A673 (cell line): ENCODE data around the gene ZNF296. TPM values are rescaled to one million over a fixed set of nuclear protein-coding genes. Genes with fewer than 3 reads are reported as not detected.

Source experiments
- BruUV-seq: library from RNA; stranded (reverse); fragments of 400-500 nt; replicated peaks from 2 replicates; lab custom pipeline; 2021; lab: Mats Ljungman, UMichigan
- CTCF ChIA-PET: fragments of 300-600 bp; sonication (Branson Sonifier 250); formaldehyde crosslinking; loops from one replicate; lab custom pipeline; 2022; ENCODE audit warnings: antibody characterized with exemption; lab: Charles Lee
- POLR2A ChIA-PET: fragments of 300-600 bp; sonication (Branson Sonifier 250); formaldehyde crosslinking; loops from one replicate; lab custom pipeline; 2022; ENCODE audit warnings: antibody characterized with exemption; ENCODE audit not compliant: low non-redundant PET; lab: Charles Lee
- DNase-seq: peaks from one replicate; pipeline ENCODE4 v3.0.0-alpha.2; 2015; ENCODE audit warnings: low spot score
- H3K27ac ChIP-seq: fragments of 200-600 bp; sonication (generic); 2 replicates; pipeline ENCODE4 v1.5.1; 2016; ENCODE audit warnings: mixed run types, low read depth, mild to moderate bottlenecking, mixed read lengths, antibody characterized with exemption, low read length; ENCODE audit not compliant: poor library complexity, severe bottlenecking
- H3K27me3 ChIP-seq: fragments of 200-600 bp; sonication (generic); replicated peaks from 2 replicates; pipeline ENCODE4 v1.6.1; 2017; ENCODE audit warnings: mixed run types, low read depth, mild to moderate bottlenecking, mixed read lengths, antibody characterized with exemption, low read length; ENCODE audit not compliant: insufficient read depth, poor library complexity
- H3K36me3 ChIP-seq: fragments of 200-600 bp; sonication (generic); 2 replicates; pipeline ENCODE4 v1.6.1; 2016; ENCODE audit warnings: mixed run types, mild to moderate bottlenecking, mixed read lengths, antibody characterized with exemption, low read length; ENCODE audit not compliant: insufficient read depth, poor library complexity, severe bottlenecking
- H3K4me1 ChIP-seq: fragments of 200-600 bp; sonication (generic); 2 replicates; pipeline ENCODE4 v1.6.1; 2017; ENCODE audit warnings: mixed run types, mild to moderate bottlenecking, mixed read lengths, antibody characterized with exemption, low read length; ENCODE audit not compliant: insufficient read depth, poor library complexity, severe bottlenecking
- H3K4me3 ChIP-seq: fragments of 200-600 bp; sonication (generic); 2 replicates; pipeline ENCODE4 v1.5.1; 2016; ENCODE audit warnings: low read depth, mixed run types, mild to moderate bottlenecking, mixed read lengths, low read length; ENCODE audit not compliant: poor library complexity, severe bottlenecking
- H3K9me3 ChIP-seq: fragments of 200-600 bp; sonication (generic); 2 replicates; pipeline ENCODE4 v1.6.1; 2016; ENCODE audit warnings: mixed run types, low read depth, mild to moderate bottlenecking, mixed read lengths, antibody characterized with exemption, low read length; ENCODE audit not compliant: poor library complexity, severe bottlenecking
- CTCF ChIP-seq: fragments of 300-800, 200-600 bp; sonication (generic); conservative IDR thresholded peaks from 2 replicates; pipeline ENCODE4 v1.5.1; 2017; ENCODE audit warnings: low read depth, mild to moderate bottlenecking, antibody characterized with exemption, low read length, moderate library complexity, mixed read lengths
- EZH2 ChIP-seq: fragments of 200-600 bp; sonication (generic); IDR thresholded peaks from 2 replicates; pipeline ENCODE4 v1.6.1; 2017; ENCODE audit warnings: borderline replicate concordance, low read depth, mild to moderate bottlenecking, mixed read lengths, antibody characterized with exemption, low read length; ENCODE audit not compliant: poor library complexity, severe bottlenecking
- intact Hi-C: fragments of 100-400 bp; cut with micrococcal nuclease; formaldehyde crosslinking; loops from one replicate; pipeline ENCODE4 v1.10.0; 2022; ENCODE audit not compliant: unreplicated experiment
- total RNA-seq: library from RNA; stranded (reverse); gene quantifications from 2 replicates; pipeline ENCODE4 v1.2.3, GENCODE V29; 2021

The ZNF296 gene
- total RNA-seq, 1 experiment from 2014 or later = 3.0 TPM

- POLR2A ChIA-PET = no interaction called here
- H3K4me3 ChIP-seq = no peak overlapping the region
- no peak overlapping the region for H3K27ac ChIP-seq
- CTCF ChIA-PET = interaction anchor here (0.6 kb wide), 1 partner anchor 363 kb away, joined by 7 read pairs; no protein-coding TSS in a partner anchor
- no peaks in the 10 kb centered on the region for H3K27me3 ChIP-seq
- H3K36me3 ChIP-seq = no peaks in the 10 kb centered on the region
- H3K4me1 ChIP-seq = peaks cover 5% of the 10 kb centered on the region
- intact Hi-C loops = no loop called here
- no peak for DNase-seq
- TF ChIP-seq CTCF (no peak), EZH2 (no peak)
- no TSS peak for BruUV-seq
- no peaks in the 10 kb centered on the region for H3K9me3 ChIP-seq
Measured at GRCh38 chr19:45117671-45118070, 41.4 kb upstream of the ZNF296 start.

- intact Hi-C loops = no loop called here
- peaks cover 2% of the 10 kb centered on the region for H3K4me1 ChIP-seq
- no peaks in the 10 kb centered on the region for H3K9me3 ChIP-seq
- H3K4me3 ChIP-seq = no peak overlapping the region
- ChIA-PET CTCF (interaction anchor here (0.6 kb wide), 1 partner anchor 364 kb away, joined by 7 read pairs; no protein-coding TSS in a partner anchor), POLR2A (no interaction called here)
- peak; percentile 55 for DNase-seq
- H3K27me3 ChIP-seq = no peaks in the 10 kb centered on the region
- H3K36me3 ChIP-seq = no peaks in the 10 kb centered on the region
- H3K27ac ChIP-seq = no peak overlapping the region
- TF ChIP-seq EZH2 (no peak), CTCF (no peak)
- BruUV-seq = no TSS peak
Measured at GRCh38 chr19:45117167-45117594, 40.9 kb upstream of the ZNF296 start.

- BruUV-seq = no TSS peak
- no peak overlapping the region for H3K4me3 ChIP-seq
- H3K27ac ChIP-seq = no peak overlapping the region
- no peak for DNase-seq
- ChIA-PET POLR2A (no interaction called here), CTCF (interaction anchor here (0.6 kb wide), 1 partner anchor 216 kb away, joined by 4 read pairs; no protein-coding TSS in a partner anchor)
- TF ChIP-seq CTCF (no peak), EZH2 (no peak)
- no peaks in the 10 kb centered on the region for H3K36me3 ChIP-seq
- intact Hi-C loops = no loop called here
- H3K27me3 ChIP-seq = no peaks in the 10 kb centered on the region
- H3K4me1 ChIP-seq = no peaks in the 10 kb centered on the region
- H3K9me3 ChIP-seq = no peaks in the 10 kb centered on the region
Measured at GRCh38 chr19:45115809-45116615, 39.7 kb upstream of the ZNF296 start.
